GM18519 (cell line): ENCODE measurements around the gene PRLHR.

Experiments
- ATAC-seq: cut with Tn5 transposase; IDR thresholded peaks from one replicate; pipeline ENCODE4 v1.9.1; 2021; ENCODE audit warnings: mild to moderate bottlenecking, moderate library complexity; ENCODE audit not compliant: unreplicated experiment, low FRiP score

The PRLHR gene

GRCh38 chr10:118587881-118588651 is 7.4 kb downstream of the PRLHR start:
- ATAC-seq: no peak

GRCh38 chr10:118586911-118587310 is 8.5 kb downstream of the PRLHR start:
- ATAC-seq: no peak

GRCh38 chr10:118585794-118586193 is 9.7 kb downstream of the PRLHR start:
- no peak for ATAC-seq

- ATAC-seq: no peak
These were observed 10.2 kb downstream of the PRLHR start for GRCh38 chr10:118585234-118585633.

- no peak for ATAC-seq
These were observed 11.1 kb downstream of the PRLHR start for GRCh38 chr10:118584181-118584954.

GRCh38 chr10:118583611-118584010 is 11.8 kb downstream of the PRLHR start:
- no peak for ATAC-seq

GRCh38 chr10:118582511-118582910 is 12.9 kb downstream of the PRLHR start:
- ATAC-seq: no peak

- ATAC-seq: no peak
These were observed 14.1 kb downstream of the PRLHR start for GRCh38 chr10:118581340-118581739.

GRCh38 chr10:118580702-118581101 is 14.7 kb downstream of the PRLHR start:
- no peak for ATAC-seq

- ATAC-seq: no peak
These were observed 21.9 kb downstream of the PRLHR start for GRCh38 chr10:118573512-118573911.

GRCh38 chr10:118572256-118573041 is 23.0 kb downstream of the PRLHR start:
- no peak for ATAC-seq

- ATAC-seq: no peak
These were observed 24.3 kb downstream of the PRLHR start for GRCh38 chr10:118571123-118571522.

- no peak for ATAC-seq
These were observed 24.9 kb downstream of the PRLHR start for GRCh38 chr10:118570591-118570990.

GRCh38 chr10:118569882-118570252 is 25.6 kb downstream of the PRLHR start:
- ATAC-seq: no peak

GRCh38 chr10:118569241-118569881 is 26.1 kb downstream of the PRLHR start:
- no peak for ATAC-seq

GRCh38 chr10:118568327-118568848 is 27.1 kb downstream of the PRLHR start:
- ATAC-seq: no peak

GRCh38 chr10:118567701-118568248 is 27.7 kb downstream of the PRLHR start:
- ATAC-seq: no peak

GRCh38 chr10:118566911-118567310 is 28.5 kb downstream of the PRLHR start:
- no peak for ATAC-seq

GRCh38 chr10:118565301-118566075 is 30.0 kb downstream of the PRLHR start:
- no peak for ATAC-seq
